OCI-LY7 (cell line): ENCODE measurements around the gene KLHL22. TPM values are rescaled to one million over a fixed set of nuclear protein-coding genes. Genes with fewer than 3 reads are reported as not detected.

ENCODE experiments used
- BruUV-seq: library from RNA; stranded (reverse); fragments of 400-500 nt; replicated peaks from 2 replicates; lab custom pipeline; 2021; lab: Mats Ljungman, UMichigan
- CTCF ChIA-PET: fragments of 300-600 bp; sonication (Branson Sonifier 250); formaldehyde crosslinking; loops from one replicate; lab custom pipeline; 2022; ENCODE audit warnings: antibody characterized with exemption; ENCODE audit not compliant: unreplicated experiment; lab: Charles Lee
- POLR2A ChIA-PET: fragments of 300-600 bp; sonication (Branson Sonifier 250); formaldehyde crosslinking; loops from one replicate; lab custom pipeline; 2022; ENCODE audit warnings: antibody characterized with exemption; lab: Charles Lee
- DNase-seq: peaks from one replicate; pipeline ENCODE4 v3.0.0-alpha.2; 2015; ENCODE audit warnings: low spot score
- H2AFZ ChIP-seq: fragments of 200-600 bp; sonication (generic), shearing (Covaris generic); 2 replicates; pipeline ENCODE4 v1.6.1; 2014; ENCODE audit warnings: mild to moderate bottlenecking, antibody characterized with exemption, low read length, moderate library complexity
- H3K27ac ChIP-seq: fragments of 200-600 bp; sonication (generic); 2 replicates; pipeline ENCODE4 v1.5.1; 2014; ENCODE audit warnings: mixed run types, low read depth, mild to moderate bottlenecking, moderate library complexity, low read length, inconsistent platforms; ENCODE audit not compliant: poor library complexity, severe bottlenecking
- H3K36me3 ChIP-seq: fragments of 200-600 bp; sonication (generic); 2 replicates; pipeline ENCODE4 v1.6.1; 2014; ENCODE audit warnings: mild to moderate bottlenecking, antibody characterized with exemption, low read length, moderate library complexity, mixed read lengths; ENCODE audit not compliant: insufficient read depth
- H3K4me1 ChIP-seq: fragments of 200-600 bp; sonication (generic); 2 replicates; pipeline ENCODE4 v1.5.1; 2014; ENCODE audit warnings: mild to moderate bottlenecking, low read length; ENCODE audit not compliant: insufficient read depth, poor library complexity, severe bottlenecking
- H3K4me2 ChIP-seq: fragments of 200-600 bp; sonication (generic); 2 replicates; pipeline ENCODE4 v1.6.1; 2014; ENCODE audit warnings: mild to moderate bottlenecking, low read length
- H3K4me3 ChIP-seq: fragments of 200-600 bp; sonication (generic); 2 replicates; pipeline ENCODE4 v1.5.1; 2014; ENCODE audit warnings: mild to moderate bottlenecking, low read depth, low read length; ENCODE audit not compliant: poor library complexity, severe bottlenecking
- H3K79me2 ChIP-seq: fragments of 200-600 bp; sonication (generic); 2 replicates; pipeline ENCODE4 v1.6.1; 2016; ENCODE audit warnings: low read depth, mild to moderate bottlenecking, low read length, moderate library complexity, mixed read lengths; ENCODE audit not compliant: insufficient read depth
- H3K9me2 ChIP-seq: fragments of 200-600 bp; sonication (generic); 2 replicates; pipeline ENCODE4 v1.6.1; 2016; ENCODE audit warnings: mild to moderate bottlenecking, low read length, mixed read lengths; ENCODE audit not compliant: insufficient read depth
- H3K9me3 ChIP-seq: fragments of 200-600 bp; sonication (generic); 2 replicates; pipeline ENCODE4 v1.6.1; 2014; ENCODE audit warnings: mild to moderate bottlenecking, mixed run types, low read length, mixed read lengths
- H4K20me1 ChIP-seq: fragments of 200-600 bp; sonication (generic); 2 replicates; pipeline ENCODE4 v1.6.1; 2014; ENCODE audit warnings: mild to moderate bottlenecking, antibody characterized with exemption, low read length, moderate library complexity, mixed read lengths; ENCODE audit not compliant: insufficient read depth
- CTCF ChIP-seq: fragments of 200-600 bp; sonication (generic); conservative IDR thresholded peaks from 2 replicates; pipeline ENCODE4 v1.5.1; 2014; ENCODE audit warnings: mild to moderate bottlenecking, antibody characterized with exemption, low read length, moderate library complexity, mixed read lengths
- EZH2phosphoT487 ChIP-seq: fragments of 200-600 bp; sonication (generic); IDR thresholded peaks from 2 replicates; pipeline ENCODE4 v1.6.1; 2018; ENCODE audit warnings: low read depth, borderline replicate concordance, mild to moderate bottlenecking, mixed run types, antibody characterized with exemption, low read length, moderate library complexity, mixed read lengths
- intact Hi-C: fragments of 100-400 bp; cut with micrococcal nuclease; formaldehyde crosslinking; loops from one replicate; pipeline ENCODE4 v1.10.0; 2022; ENCODE audit not compliant: unreplicated experiment
- total RNA-seq, 2 experiments: library from RNA; depleted of rRNA in 1 of 2; stranded (reverse); fragments of >200 nt in 1 of 2; shearing (Covaris generic) in 1 of 2; gene quantifications; 2 replicates each; pipeline ENCODE4 v1.2.3, GENCODE V29; 2014 to 2022

The KLHL22 gene
- total RNA-seq, 2 experiments from 2014 or later, result 14.8 to 38.1 TPM

DNA sequence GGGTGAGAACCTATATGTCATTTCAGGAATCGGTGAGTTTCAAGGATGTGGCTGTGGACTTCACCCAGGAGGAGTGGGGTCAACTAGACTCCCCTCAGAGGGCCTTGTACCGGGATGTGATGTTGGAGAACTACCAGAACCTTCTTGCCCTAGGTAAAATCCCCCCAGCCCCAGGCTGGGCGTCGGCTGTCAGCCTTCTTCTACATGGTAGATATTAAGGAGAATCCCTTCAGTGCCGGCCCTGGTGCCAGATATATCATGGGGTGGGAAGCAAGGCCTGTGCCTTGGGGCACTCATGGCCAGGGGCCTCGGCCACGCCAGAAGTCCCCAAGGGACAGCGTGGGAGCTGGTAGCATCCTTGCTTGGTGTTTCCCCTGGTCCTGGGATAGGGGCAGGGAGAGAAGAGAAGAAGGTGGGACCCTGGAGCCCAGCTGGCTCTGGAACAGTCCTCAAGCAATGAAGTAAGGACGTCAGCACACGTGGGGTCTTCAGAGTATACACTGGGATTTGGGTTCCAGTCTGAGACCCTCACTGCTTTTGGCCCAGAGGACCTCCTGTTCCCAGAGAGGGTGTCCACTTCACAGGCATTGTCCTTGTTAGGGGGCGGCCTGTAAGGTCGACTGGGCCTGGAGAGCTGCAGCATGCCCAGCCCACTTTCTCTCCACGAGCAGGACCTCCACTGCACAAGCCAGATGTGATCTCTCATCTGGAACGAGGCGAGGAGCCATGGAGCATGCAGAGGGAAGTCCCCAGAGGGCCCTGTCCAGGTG, 94.8 kb downstream of the KLHL22 start:
- H3K4me1 ChIP-seq, result no peaks in the 10 kb centered on the region
- no TSS peak for BruUV-seq
- no peaks in the 10 kb centered on the region for H3K79me2 ChIP-seq
- H3K27ac ChIP-seq, result no peak overlapping the region
- H3K4me2 ChIP-seq, result no peak overlapping the region
- POLR2A ChIA-PET, result no interaction called here
- intact Hi-C loops, result no loop called here
- no peak overlapping the region for H2AFZ ChIP-seq
- no peak overlapping the region for H3K4me3 ChIP-seq
- no peaks in the 10 kb centered on the region for H4K20me1 ChIP-seq
- TF ChIP-seq CTCF (no peak), EZH2phosphoT487 (no peak)
- H3K9me3 ChIP-seq, result no peaks in the 10 kb centered on the region
- no peaks in the 10 kb centered on the region for H3K36me3 ChIP-seq
- CTCF ChIA-PET, result no interaction called here
- no peak for DNase-seq
- no peaks in the 10 kb centered on the region for H3K9me2 ChIP-seq

DNA sequence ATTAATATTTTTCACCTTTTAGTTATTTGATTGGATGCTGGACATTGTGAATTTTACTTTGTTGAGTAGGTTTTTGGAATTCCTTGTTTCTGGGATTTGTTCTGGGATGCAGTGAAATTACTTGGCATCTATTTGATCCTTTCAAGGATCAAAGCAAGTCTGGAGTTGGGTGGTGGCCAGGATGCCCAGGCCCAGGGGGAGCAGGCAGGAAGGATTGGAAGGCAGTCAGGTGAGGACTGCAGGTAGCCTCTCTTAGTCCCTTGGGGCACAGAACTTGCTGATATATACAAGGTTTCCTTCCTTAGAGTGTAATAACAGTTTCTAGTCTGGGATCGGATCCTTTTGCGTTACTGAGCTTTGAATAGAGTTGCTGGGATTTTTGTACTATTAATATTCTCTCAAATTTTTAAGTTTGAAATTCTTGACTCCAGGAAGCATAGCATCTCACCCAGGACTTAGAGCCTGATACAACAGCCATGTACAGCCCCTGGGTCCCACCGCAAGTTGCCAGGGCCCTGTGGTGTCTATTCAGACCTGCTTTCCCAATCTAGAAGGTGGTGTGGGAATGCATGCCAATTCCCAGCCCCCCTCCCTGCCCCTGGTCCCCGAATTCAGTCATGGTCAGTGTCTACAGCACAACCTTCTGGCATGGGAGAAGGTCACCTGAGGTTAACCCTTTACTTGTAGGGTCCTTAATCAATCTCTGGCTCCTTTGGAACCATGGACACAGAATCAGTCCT, 95.6 kb downstream of the KLHL22 start:
- Histone ChIP-seq H3K9me3 (no peaks in the 10 kb centered on the region), H3K4me3 (no peak overlapping the region), H4K20me1 (no peaks in the 10 kb centered on the region), H3K4me2 (no peak overlapping the region), H3K9me2 (no peaks in the 10 kb centered on the region), H3K36me3 (no peaks in the 10 kb centered on the region), H3K79me2 (no peaks in the 10 kb centered on the region), H3K27ac (no peak overlapping the region), H2AFZ (no peak overlapping the region), H3K4me1 (no peaks in the 10 kb centered on the region)
- TF ChIP-seq CTCF (no peak), EZH2phosphoT487 (no peak)
- BruUV-seq, result no TSS peak
- ChIA-PET POLR2A (no interaction called here), CTCF (no interaction called here)
- intact Hi-C loops, result no loop called here
- DNase-seq, result no peak

- Histone ChIP-seq H3K4me1 (no peaks in the 10 kb centered on the region), H3K79me2 (no peaks in the 10 kb centered on the region), H3K9me3 (no peaks in the 10 kb centered on the region), H2AFZ (no peak overlapping the region), H3K4me3 (no peak overlapping the region), H3K36me3 (no peaks in the 10 kb centered on the region), H3K9me2 (no peaks in the 10 kb centered on the region), H3K27ac (no peak overlapping the region), H4K20me1 (no peaks in the 10 kb centered on the region), H3K4me2 (no peak overlapping the region)
- DNase-seq, result no peak
- intact Hi-C loops, result no loop called here
- POLR2A ChIA-PET, result no interaction called here
- no TSS peak for BruUV-seq
- CTCF ChIA-PET, result no interaction called here
- no peak for TF ChIP-seq CTCF
- TF ChIP-seq EZH2phosphoT487, result no peak
Observed at GRCh38 chr22:20398420-20398819, 97.2 kb downstream of the KLHL22 start.
